Endothelial cell of umbilical vein (primary cell): ENCODE results near the gene OXCT2. TPM values are rescaled to one million over a fixed set of nuclear protein-coding genes. Genes with fewer than 3 reads are reported as not detected.
A peak's percentile ranks its signal among the peaks of the same experiment; 100 is the strongest.
"Not testable (repeated sequence)": the region's sequence is repeated elsewhere in the genome, so short reads cannot be mapped to it uniquely, and the experiment has no call there.

Source experiments
- BruUV-seq: library from RNA; stranded (reverse); fragments of 400-500 nt; replicated peaks from 2 replicates; lab custom pipeline; 2021; lab: Mats Ljungman, UMichigan
- CTCF ChIA-PET: fragments of 300-600, 350-600 bp; sonication (Branson Sonifier 250); formaldehyde crosslinking; loops from one replicate; lab custom pipeline; 2021; ENCODE audit warnings: antibody characterized with exemption, inconsistent platforms; lab: Charles Lee
- POLR2A ChIA-PET: fragments of 300-600, 350-600 bp; sonication (Branson Sonifier 250); formaldehyde crosslinking; loops from one replicate; lab custom pipeline; 2021; ENCODE audit warnings: antibody characterized with exemption, inconsistent platforms; lab: Charles Lee
- DNase-seq: peaks from one replicate; pipeline ENCODE4 v3.0.0-alpha.2; 2011; ENCODE audit warnings: low read depth, low spot score
- FAIRE-seq: peaks from 2 replicates; lab custom pipeline; 2011; peaks lifted over from hg19 to GRCh38; lab: Jason Lieb, UNC
- H2AFZ ChIP-seq: 2 replicates; pipeline ENCODE4 v1.6.0; 2012; ENCODE audit warnings: low read depth, low read length, control low read depth, inconsistent platforms
- H3K27ac ChIP-seq: 2 replicates; pipeline ENCODE4 v1.5.1; 2011; ENCODE audit warnings: low read depth, mild to moderate bottlenecking, control low read depth, low read length, moderate library complexity; ENCODE audit not compliant: insufficient read depth
- H3K27me3 ChIP-seq, 2 experiments: 2 replicates each; pipeline versions ENCODE4 v1.6.0 to v1.6.1; 2011; ENCODE audit warnings: low read length in 2 of 2, mixed read lengths in 1 of 2; ENCODE audit not compliant: control insufficient read depth in 2 of 2, insufficient read depth in 2 of 2
- H3K36me3 ChIP-seq, 2 experiments: 2 replicates in 1 of 2; 3 replicates in 1 of 2; pipeline ENCODE4 v1.5.1; 2011; ENCODE audit warnings: low read length in 2 of 2, mild to moderate bottlenecking in 1 of 2, moderate library complexity in 1 of 2; ENCODE audit not compliant: control insufficient read depth in 2 of 2, insufficient read depth in 2 of 2; ENCODE audit errors: extremely low read depth in 1 of 2
- H3K4me1 ChIP-seq: 3 replicates; pipeline ENCODE4 v1.5.1; 2011; ENCODE audit warnings: mild to moderate bottlenecking, low read length; ENCODE audit not compliant: control insufficient read depth, insufficient read depth; ENCODE audit errors: extremely low read depth
- H3K4me2 ChIP-seq: 2 replicates; pipeline ENCODE4 v1.6.1; 2011; ENCODE audit warnings: low read length, control low read depth, mixed read lengths; ENCODE audit not compliant: insufficient read depth
- H3K4me3 ChIP-seq, 3 experiments: fragments of 200-600 bp in 1 of 3; sonication (generic), shearing (Covaris generic) in 1 of 3; replicated peaks in 1 of 3; 2 replicates each; pipeline ENCODE4 v1.5.1; 2011 to 2016; ENCODE audit warnings: control low read depth in 3 of 3, low read length in 3 of 3, mild to moderate bottlenecking in 2 of 3, inconsistent platforms in 1 of 3, low read depth in 1 of 3, moderate library complexity in 1 of 3; ENCODE audit not compliant: insufficient read depth in 1 of 3
- H3K79me2 ChIP-seq: 2 replicates; pipeline ENCODE4 v1.6.0; 2012; ENCODE audit warnings: low read length, inconsistent platforms; ENCODE audit not compliant: control insufficient read depth, insufficient read depth
- H3K9ac ChIP-seq: replicated peaks from 2 replicates; pipeline ENCODE3; 2011; ENCODE audit warnings: low read length, control low read depth; ENCODE audit not compliant: insufficient read depth; ENCODE audit errors: extremely low read depth
- H3K9me1 ChIP-seq: replicated peaks from 3 replicates; pipeline ENCODE4 v1.6.0; 2011; ENCODE audit warnings: mild to moderate bottlenecking, low read length; ENCODE audit not compliant: control insufficient read depth, insufficient read depth; ENCODE audit errors: extremely low read depth
- H3K9me3 ChIP-seq: replicated peaks from 2 replicates; pipeline ENCODE4 v1.5.1; 2012; ENCODE audit warnings: low read length, inconsistent platforms; ENCODE audit not compliant: control insufficient read depth, insufficient read depth
- H4K20me1 ChIP-seq: replicated peaks from 2 replicates; pipeline ENCODE3; 2011; ENCODE audit warnings: mild to moderate bottlenecking, low read length; ENCODE audit not compliant: control insufficient read depth, insufficient read depth; ENCODE audit errors: extremely low read depth
- EZH2 ChIP-seq: IDR thresholded peaks from 2 replicates; pipeline ENCODE4 v1.6.1; 2012; ENCODE audit warnings: borderline replicate concordance, low read depth, mild to moderate bottlenecking, moderate library complexity, low read length, inconsistent platforms; ENCODE audit not compliant: severe bottlenecking
- GATA2 ChIP-seq: IDR thresholded peaks from 2 replicates; pipeline ENCODE4 v1.7.0; 2011; ENCODE audit warnings: low read depth, mild to moderate bottlenecking, moderate library complexity, mixed read lengths, low read length; ENCODE audit not compliant: insufficient read length, insufficient read depth
- MAX ChIP-seq: IDR thresholded peaks from 2 replicates; pipeline ENCODE4 v1.6.1; 2011; ENCODE audit not compliant: insufficient read depth, insufficient read length
- MYC ChIP-seq: IDR thresholded peaks from one replicate; pipeline ENCODE4 v1.6.1; 2011; ENCODE audit warnings: mild to moderate bottlenecking, low read depth, low read length
- dilution Hi-C: fragments of 300-500 bp; cut with MboI; formaldehyde crosslinking; loops from one replicate; pipeline ENCODE4 v1.15.0; 2019; ENCODE audit warnings: low sequenced_read_pairs; ENCODE audit not compliant: extremely low pct_ligation_motif_present
- intact Hi-C: fragments of 100-400 bp; cut with micrococcal nuclease; formaldehyde crosslinking; loops from one replicate; pipeline ENCODE4 v1.10.0; 2022
- polyA plus RNA-seq, 4 experiments: library from polyadenylated mRNA; depleted of rRNA in 3 of 4; stranded (reverse) in 3 of 4; unstranded in 1 of 4; fragments of >200 nt; gene quantifications; 2 replicates each; pipeline versions ENCODE4 v1.2.1 to v1.2.3, GENCODE V29; 2011 to 2012; ENCODE audit warnings: missing spikeins in 1 of 4
- total RNA-seq: library from RNA; stranded (reverse); gene quantifications from 2 replicates; pipeline ENCODE4 v1.2.3, GENCODE V29; 2021

OXCT2 gene
- total and polyA plus RNA-seq, 2 donors (not counting 3 experiments of a cell fraction or from before 2014, with no cell fraction given) = 0.60 to 0.84 TPM

- POLR2A ChIA-PET = interaction anchor here (0.6 kb wide), 1 partner anchor 224 kb away, joined by 4 read pairs; no protein-coding TSS in a partner anchor
- H3K36me3 ChIP-seq, intact Hi-C loops, H3K9ac ChIP-seq, H4K20me1 ChIP-seq, H3K4me3 ChIP-seq, CTCF ChIA-PET, dilution Hi-C loops, DNase-seq, H3K9me3 ChIP-seq, H3K27ac ChIP-seq, BruUV-seq, H3K79me2 ChIP-seq, H3K4me2 ChIP-seq, H3K4me1 ChIP-seq, H3K9me1 ChIP-seq, H2AFZ ChIP-seq: not testable (repeated sequence)
- peak; percentile 62 for TF ChIP-seq EZH2
- peaks cover 19 to 31% of the 10 kb centered on the region in 2 experiments for H3K27me3 ChIP-seq
- FAIRE-seq = peak; percentile 24
Measured at GRCh38 chr1:39787964-39788363, 16.8 kb upstream of the OXCT2 start.

- H3K27me3 ChIP-seq = peaks cover 19 to 31% of the 10 kb centered on the region in 2 experiments
- intact Hi-C loops = no loop called here
- FAIRE-seq (peak; percentile 57), DNase-seq (no peak)
- CTCF ChIA-PET = no interaction called here
- H3K27ac ChIP-seq = no peak overlapping the region
- no peak overlapping the region for H3K4me3 ChIP-seq
- H2AFZ ChIP-seq = no peak overlapping the region
- no peaks in the 10 kb centered on the region for H3K9me1 ChIP-seq
- H3K9ac ChIP-seq = no peak overlapping the region
- POLR2A ChIA-PET = no interaction called here
- dilution Hi-C loops = no loop called here
- H3K79me2 ChIP-seq = no peaks in the 10 kb centered on the region
- H3K9me3 ChIP-seq = no peaks in the 10 kb centered on the region
- H3K4me1 ChIP-seq = peaks cover 3% of the 10 kb centered on the region
- H3K4me2 ChIP-seq = no peak overlapping the region
- no peaks in the 10 kb centered on the region for H3K36me3 ChIP-seq
- no TSS peak for BruUV-seq
- H4K20me1 ChIP-seq = no peaks in the 10 kb centered on the region
- no peak for TF ChIP-seq GATA2
- no peak for TF ChIP-seq MAX
- no peak for TF ChIP-seq EZH2
- TF ChIP-seq MYC = no peak
Measured at GRCh38 chr1:39787468-39787867, 16.3 kb upstream of the OXCT2 start.

- H3K9me3 ChIP-seq, intact Hi-C loops, FAIRE-seq, POLR2A ChIA-PET, DNase-seq, H3K4me2 ChIP-seq, H2AFZ ChIP-seq, H3K36me3 ChIP-seq, H3K79me2 ChIP-seq, H4K20me1 ChIP-seq, BruUV-seq, H3K4me3 ChIP-seq, H3K9ac ChIP-seq, H3K27ac ChIP-seq, H3K9me1 ChIP-seq, H3K4me1 ChIP-seq, dilution Hi-C loops, CTCF ChIA-PET: not testable (repeated sequence)
- peaks cover 19 to 31% of the 10 kb centered on the region in 2 experiments for H3K27me3 ChIP-seq
Measured at GRCh38 chr1:39787108-39787375, 15.9 kb upstream of the OXCT2 start.
